OCI-LY3 (cell line): ENCODE data around the gene ANKRD33B.

Experiments used
- EZH2phosphoT487 ChIP-seq: fragments of 200-600 bp; shearing (Covaris generic); IDR thresholded peaks from 2 replicates; pipeline ENCODE4 v1.6.1; 2018; ENCODE audit warnings: antibody characterized with exemption, mixed run types, low read depth
- TF ChIP-seq, protein P1 (sequence below): fragments of 200-600, 300-600 bp; sonication (generic); IDR thresholded peaks from 2 replicates; pipeline ENCODE4 v1.5.1; 2014; ENCODE audit warnings: antibody characterized with exemption, low read length, low read depth

- TF ChIP-seq, protein P1, sequence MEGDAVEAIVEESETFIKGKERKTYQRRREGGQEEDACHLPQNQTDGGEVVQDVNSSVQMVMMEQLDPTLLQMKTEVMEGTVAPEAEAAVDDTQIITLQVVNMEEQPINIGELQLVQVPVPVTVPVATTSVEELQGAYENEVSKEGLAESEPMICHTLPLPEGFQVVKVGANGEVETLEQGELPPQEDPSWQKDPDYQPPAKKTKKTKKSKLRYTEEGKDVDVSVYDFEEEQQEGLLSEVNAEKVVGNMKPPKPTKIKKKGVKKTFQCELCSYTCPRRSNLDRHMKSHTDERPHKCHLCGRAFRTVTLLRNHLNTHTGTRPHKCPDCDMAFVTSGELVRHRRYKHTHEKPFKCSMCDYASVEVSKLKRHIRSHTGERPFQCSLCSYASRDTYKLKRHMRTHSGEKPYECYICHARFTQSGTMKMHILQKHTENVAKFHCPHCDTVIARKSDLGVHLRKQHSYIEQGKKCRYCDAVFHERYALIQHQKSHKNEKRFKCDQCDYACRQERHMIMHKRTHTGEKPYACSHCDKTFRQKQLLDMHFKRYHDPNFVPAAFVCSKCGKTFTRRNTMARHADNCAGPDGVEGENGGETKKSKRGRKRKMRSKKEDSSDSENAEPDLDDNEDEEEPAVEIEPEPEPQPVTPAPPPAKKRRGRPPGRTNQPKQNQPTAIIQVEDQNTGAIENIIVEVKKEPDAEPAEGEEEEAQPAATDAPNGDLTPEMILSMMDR: no peak
- no peak for TF ChIP-seq EZH2phosphoT487
Observed at GRCh38 chr5:10528056-10528816, 35.6 kb upstream of the ANKRD33B start.
